Measurements from ENCODE around the gene RPS6KA1. TPM values are rescaled to one million over a fixed set of nuclear protein-coding genes. Genes with fewer than 3 reads are reported as not detected.

The RPS6KA1 gene
- total and polyA plus RNA-seq, 2 of the 13 experiments (the other 11 are each of a cell fraction or from before 2014, with no cell fraction given) = 19.6 to 24.2 TPM

GRCh38 chr1:26530895-26531598, 1.5 kb downstream of the RPS6KA1 start (continued):
- no peak; the same call in 1 of the 2 replicates for TF ChIP-seq ZBTB10 (CRISPR knock-in tag; IDR thresholded peaks at IDR 0.05; ENCODE audit: borderline replicate concordance)
- TF ChIP-seq, protein P1, sequence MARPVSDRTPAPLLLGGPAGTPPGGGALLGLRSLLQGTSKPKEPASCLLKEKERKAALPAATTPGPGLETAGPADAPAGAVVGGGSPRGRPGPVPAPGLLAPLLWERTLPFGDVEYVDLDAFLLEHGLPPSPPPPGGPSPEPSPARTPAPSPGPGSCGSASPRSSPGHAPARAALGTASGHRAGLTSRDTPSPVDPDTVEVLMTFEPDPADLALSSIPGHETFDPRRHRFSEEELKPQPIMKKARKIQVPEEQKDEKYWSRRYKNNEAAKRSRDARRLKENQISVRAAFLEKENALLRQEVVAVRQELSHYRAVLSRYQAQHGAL (CRISPR knock-in tag; IDR thresholded peaks at IDR 0.05; ENCODE audit: not compliant biosample characterization) = no peak
- TF ChIP-seq, protein P2, sequence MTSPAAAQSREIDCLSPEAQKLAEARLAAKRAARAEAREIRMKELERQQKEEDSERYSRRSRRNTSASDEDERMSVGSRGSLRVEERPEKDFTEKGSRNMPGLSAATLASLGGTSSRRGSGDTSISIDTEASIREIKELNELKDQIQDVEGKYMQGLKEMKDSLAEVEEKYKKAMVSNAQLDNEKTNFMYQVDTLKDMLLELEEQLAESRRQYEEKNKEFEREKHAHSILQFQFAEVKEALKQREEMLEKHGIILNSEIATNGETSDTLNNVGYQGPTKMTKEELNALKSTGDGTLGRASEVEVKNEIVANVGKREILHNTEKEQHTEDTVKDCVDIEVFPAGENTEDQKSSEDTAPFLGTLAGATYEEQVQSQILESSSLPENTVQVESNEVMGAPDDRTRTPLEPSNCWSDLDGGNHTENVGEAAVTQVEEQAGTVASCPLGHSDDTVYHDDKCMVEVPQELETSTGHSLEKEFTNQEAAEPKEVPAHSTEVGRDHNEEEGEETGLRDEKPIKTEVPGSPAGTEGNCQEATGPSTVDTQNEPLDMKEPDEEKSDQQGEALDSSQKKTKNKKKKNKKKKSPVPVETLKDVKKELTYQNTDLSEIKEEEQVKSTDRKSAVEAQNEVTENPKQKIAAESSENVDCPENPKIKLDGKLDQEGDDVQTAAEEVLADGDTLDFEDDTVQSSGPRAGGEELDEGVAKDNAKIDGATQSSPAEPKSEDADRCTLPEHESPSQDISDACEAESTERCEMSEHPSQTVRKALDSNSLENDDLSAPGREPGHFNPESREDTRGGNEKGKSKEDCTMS (CRISPR knock-in tag; conservative IDR thresholded peaks at IDR 0.05) = no peak
- no peak for TF ChIP-seq E2F5 (CRISPR knock-in tag; conservative IDR thresholded peaks at IDR 0.05)
- TF ChIP-seq PBX3 (CRISPR knock-in tag; IDR thresholded peaks at IDR 0.05; ENCODE audit: borderline replicate concordance) = no peak
- TF ChIP-seq ZNF205 (CRISPR knock-in tag; IDR thresholded peaks at IDR 0.05) = peak; percentile 85; the same call in 1 of the 2 replicates
- no peak for TF ChIP-seq ZNF30 (CRISPR knock-in tag; IDR thresholded peaks at IDR 0.05)
- peak; percentile 59; the same call in 1 of the 2 replicates for TF ChIP-seq KAT8 (CRISPR knock-in tag; IDR thresholded peaks at IDR 0.05)
- peak; percentile 52; the same call in 1 of the 2 replicates for TF ChIP-seq BORCS8-MEF2B (CRISPR knock-in tag; IDR thresholded peaks at IDR 0.05)
- TF ChIP-seq ZBTB38 (CRISPR knock-in tag; IDR thresholded peaks at IDR 0.05) = no peak
- TF ChIP-seq ZNF207 (IDR thresholded peaks at IDR 0.05; ENCODE audit: borderline replicate concordance) = no peak
- TF ChIP-seq ZNF224 (CRISPR knock-in tag; IDR thresholded peaks at IDR 0.05) = no peak
- TF ChIP-seq SMAD1 (CRISPR knock-in tag; IDR thresholded peaks at IDR 0.05; ENCODE audit: borderline replicate concordance, low read depth) = no peak
- no peak for TF ChIP-seq MTF2 (CRISPR knock-in tag; IDR thresholded peaks at IDR 0.05; ENCODE audit: borderline replicate concordance)
- TF ChIP-seq MIER2 (CRISPR knock-in tag; IDR thresholded peaks at IDR 0.05) = 0 out of 2 replicates have a peak, but pooled peaks have one; percentile 55
- no peak for TF ChIP-seq ZFP82 (CRISPR knock-in tag; IDR thresholded peaks at IDR 0.05; ENCODE audit: borderline replicate concordance)
- TF ChIP-seq PHF21A (CRISPR knock-in tag; IDR thresholded peaks at IDR 0.05) = peak; percentile 70
- no peak for TF ChIP-seq SRSF1 (optimal IDR thresholded peaks at IDR 0.05; ENCODE audit: low read depth, low read length)
- peak in 1 of 2 experiments; percentile 40; a peak in 1 of 4 replicates for TF ChIP-seq POLR2A (IDR thresholded peaks at IDR 0.05; ENCODE audit: insufficient read depth in 1 of 2, low read depth in 2 of 2, low read length in 2 of 2)
- no peak for TF ChIP-seq HNRNPLL (IDR thresholded peaks at IDR 0.05; ENCODE audit: low read depth, low read length, poor library complexity, severe bottlenecking)
